ENCODE results near the gene NAV2.
"Not testable (repeated sequence)": the region's sequence is repeated elsewhere in the genome, so short reads cannot be mapped to it uniquely, and the experiment has no call there.

Gene NAV2

DNA sequence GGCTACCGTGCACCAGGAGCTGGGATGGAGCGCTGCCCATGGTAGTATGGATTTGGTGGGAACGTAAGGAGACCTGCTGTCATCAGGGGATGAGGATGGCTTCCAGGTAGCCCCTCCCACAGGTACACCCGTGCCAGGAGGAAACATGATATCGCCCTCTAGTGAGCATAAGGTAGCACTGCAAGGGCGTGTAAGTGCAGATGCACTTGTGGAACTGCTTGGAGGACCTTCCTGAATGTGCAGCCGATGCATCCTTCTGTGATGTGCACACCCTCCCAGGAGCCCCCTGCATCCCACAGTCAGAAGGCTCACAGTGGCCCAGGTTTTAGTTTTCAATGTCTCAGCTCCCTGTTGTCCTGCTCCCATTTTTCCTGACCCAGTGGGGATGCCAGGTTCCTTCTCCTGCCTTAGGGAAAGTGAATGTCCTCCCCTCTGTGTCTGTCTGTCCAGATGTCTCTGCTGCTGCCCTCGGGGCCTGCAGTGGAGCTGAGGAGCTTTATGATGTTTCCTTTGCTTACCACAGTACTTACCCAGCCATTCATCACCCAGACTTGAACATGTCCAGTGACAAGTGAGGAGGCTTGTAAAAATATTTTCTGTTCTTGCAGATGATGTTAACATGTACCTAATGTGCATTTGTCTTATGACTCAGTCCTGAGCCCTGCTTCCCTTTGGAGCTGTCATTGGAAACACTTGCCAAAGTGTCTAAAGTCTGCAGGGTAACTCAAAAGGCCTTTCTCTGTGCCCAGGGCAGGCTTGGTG, 398.5 kb downstream of the NAV2 start:
- DNase-seq: peak; percentile 56

DNA sequence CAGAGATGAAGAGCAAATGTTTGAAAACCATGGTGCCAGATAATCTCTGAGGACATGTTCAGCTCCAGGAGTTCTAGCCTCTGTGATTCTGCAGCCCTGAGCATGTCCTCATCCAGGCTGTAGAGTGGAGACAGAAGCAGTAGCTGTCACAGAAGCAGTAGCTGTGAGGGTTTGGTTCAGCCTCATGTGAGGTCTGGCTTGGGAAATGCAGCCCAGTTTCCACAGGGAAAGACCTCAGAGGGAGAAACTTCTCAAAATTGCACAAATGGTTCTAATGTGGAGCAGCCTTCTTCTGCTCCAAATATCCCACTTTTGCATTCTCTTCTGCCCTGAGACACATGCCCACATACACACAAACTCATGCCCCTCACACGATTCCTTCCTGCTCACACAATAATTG, 399.2 kb downstream of the NAV2 start:
- no peak for DNase-seq

DNA sequence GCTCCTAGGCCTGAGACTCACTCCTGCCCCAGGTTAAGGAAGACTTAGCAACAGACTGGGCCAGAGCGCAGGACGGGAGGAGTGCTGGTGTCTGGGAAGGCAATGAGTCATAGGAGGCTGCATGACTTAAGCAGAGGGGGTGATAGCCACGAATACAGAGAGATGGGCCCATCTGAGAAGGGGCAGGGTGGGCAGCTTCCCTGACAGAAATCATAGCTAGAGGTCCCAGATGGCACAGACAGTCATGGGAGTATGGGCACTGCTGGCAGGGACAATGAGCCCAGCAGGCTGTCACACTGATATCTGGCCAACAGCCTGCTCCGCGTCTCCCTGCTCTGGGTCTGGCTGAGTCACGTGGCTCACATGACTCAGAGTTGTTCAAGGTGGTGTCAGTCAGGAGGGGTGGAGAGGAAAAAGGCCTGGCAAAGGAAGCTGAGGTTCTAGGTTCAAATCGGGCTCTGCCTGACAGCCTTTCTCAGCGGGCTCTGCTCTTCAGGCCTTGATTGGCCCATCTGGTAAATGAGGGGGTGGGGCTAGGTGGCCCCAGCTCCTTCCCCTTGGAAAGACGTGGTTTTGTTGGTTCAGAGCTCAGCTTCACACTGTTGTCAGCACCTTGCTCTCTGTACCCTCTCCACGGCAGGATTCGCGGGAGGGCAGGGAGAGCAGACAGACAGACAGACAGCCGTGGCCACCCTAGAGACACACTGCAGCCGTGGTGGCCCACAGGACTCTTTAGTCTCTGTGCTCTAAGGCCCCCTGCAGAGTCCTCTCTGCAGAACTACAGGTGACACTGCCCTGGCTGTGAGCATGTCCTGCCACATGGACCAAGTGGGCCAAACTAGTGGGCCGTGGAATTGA, 399.9 kb downstream of the NAV2 start:
- DNase-seq: no peak

DNA sequence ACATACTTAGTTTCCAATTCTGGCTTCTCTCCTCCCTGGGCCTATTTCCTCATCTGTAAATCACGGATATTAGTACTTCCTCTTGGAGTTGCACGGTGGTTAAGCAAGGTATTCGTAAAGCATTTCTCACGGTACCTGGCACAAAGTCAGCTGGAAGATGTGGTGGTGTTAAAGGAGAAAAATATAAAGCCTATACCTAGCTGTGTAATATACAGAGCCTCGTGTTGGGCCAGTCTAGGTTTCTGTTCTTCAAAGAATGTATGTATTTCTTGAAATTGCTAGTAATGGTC, 400.5 kb downstream of the NAV2 start:
- DNase-seq: no peak

DNA sequence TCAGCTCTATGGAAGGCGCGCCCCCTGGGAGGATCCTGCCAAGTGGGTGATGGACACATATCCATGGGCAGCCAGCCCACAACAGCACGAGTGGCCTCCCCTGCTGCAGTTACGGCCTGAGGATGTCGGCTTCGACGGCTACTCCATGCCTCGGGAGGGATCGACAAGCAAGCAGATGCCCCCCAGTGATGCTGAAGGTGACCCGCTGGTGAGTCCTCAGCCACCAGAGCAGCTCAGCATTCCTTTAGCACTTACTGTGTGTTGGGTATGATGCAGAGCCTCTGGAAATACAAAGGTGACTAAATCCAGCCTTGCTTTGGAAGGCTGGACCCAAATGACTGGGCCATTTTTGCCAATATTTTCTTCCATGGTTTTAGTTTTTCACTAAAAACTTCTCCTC, 402.0 kb downstream of the NAV2 start:
- DNase-seq: no peak

DNA sequence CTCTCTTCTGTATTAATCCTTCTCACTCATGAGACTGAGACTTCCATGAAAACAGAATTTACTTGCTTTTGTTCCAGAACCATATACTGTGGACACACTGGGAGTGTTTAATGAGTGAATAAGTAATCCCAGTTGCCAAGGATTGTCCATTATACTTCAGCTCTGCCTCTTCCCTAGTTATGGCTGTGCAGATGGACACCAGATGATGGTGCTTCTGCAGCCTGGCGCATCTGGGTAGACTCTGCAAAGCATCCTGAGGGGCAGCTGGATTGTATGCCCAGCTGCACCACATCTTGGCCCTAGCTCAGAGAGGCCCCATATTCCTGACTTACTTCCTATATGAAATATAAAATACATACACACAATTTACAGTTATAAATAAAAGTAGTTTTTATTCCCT, 404.2 kb downstream of the NAV2 start:
- DNase-seq: no peak

DNA sequence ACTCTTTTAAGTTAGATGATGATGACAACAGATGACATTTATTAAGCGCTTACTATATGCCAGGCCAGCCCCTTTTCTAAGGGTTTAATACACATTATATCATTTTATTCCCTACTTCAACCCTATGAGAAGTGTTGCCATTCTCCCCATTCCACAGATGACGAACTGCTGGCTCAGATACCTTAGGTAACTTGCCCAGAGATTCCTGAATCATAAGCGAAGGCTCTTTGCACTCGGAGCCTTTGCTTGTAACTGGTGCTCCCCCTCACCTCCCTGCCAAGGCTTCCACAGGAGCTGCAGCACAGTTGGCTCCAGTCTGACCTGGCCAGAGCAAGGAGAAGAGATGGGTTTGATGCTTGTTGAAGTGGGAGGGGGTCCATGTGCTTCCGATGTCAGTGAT, 404.7 kb downstream of the NAV2 start:
- DNase-seq: no peak

DNA sequence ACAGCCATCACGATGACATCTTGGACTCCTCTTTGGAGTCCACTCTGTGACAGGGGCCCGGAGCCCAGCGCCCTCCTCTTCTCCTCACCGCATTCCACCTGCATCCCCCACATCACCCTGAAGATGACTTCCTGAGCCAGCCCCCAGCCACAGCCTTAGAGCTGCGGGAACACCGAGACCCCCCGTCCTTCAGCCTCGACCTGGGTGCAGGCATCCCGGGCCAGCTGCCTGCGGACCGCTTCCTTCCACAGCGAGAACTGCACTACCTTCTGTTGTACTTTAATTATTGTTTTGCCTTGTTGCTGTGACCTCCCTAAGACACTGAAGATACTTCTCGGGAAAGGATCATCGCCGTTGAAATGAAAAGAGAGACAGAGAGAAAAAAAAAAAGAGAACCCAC, 405.6 kb downstream of the NAV2 start:
- no peak for DNase-seq

DNA sequence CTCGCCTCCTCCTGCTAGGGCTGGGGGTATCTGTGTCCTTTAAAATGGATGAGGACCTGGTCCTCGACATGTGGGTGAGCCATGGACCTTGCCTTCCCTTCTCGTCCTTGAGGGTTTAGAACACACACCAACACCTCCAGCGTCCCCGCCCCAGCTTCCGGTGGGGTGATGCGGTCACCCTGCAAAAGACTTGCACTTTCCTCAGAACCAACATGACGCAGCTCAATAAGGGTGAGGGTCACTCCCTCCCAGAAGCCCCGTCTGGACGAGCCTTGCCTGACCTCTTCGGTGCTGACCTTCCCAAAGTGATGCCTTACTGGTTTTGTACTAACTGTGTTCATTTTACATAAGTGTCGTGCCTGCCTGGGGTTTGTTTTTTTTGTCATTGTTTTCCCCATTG, 406.7 kb downstream of the NAV2 start:
- no peak for DNase-seq

DNA sequence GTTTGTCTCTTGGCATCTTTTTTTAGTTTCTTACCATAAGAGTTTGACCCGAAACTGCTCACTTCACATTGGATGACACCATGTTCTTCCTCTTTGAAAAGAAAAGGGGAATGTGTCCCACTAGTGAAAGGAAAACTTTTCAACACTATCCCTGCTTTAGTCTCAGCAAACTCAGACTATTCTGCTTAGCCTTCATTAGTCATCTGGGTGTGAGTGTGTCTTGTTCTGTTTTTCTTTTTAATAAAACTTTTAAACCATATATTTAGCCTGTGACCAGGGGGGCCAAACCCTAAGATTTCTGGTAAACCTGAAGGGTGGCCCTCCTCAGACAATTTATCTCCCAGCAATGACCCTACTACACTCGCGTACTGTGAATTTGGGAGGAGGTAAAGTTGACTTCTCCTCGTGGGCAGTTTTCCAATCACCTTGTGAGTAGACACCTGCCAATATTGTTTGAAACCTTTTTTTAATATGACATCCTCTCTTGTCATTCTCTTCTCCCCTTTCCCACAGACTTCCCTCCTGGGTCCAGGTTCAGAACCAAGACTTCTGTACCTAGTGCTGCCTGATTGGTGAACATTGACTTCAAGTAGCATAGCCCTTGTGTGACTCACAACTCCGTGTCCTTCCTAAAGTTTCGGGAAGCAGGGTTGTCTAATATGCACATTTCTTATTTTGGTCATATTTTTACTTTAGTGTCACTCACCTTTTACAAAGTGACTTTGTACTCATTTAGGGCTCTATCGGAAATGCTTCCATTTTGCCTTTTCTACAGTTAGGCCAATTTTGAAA, 407.7 kb downstream of the NAV2 start:
- no peak for DNase-seq

DNA sequence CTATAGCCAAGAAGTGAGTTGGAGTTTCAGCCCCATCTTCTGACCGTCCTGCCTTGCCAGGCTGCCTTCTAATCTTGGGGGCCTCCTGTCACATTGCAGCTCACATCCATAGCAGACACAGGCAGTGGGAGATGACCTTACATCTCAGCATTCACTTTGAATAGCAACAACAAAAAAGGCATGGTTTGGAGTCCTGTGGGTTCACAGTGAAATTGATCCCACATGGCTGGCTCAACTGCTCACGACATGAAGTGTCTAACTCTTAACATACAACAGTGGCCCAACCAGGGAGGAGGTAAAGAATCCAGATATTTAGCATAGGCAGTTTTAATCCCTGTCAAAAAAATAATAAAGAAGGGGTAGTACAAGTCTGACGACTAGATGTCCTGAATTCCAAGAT, 409.5 kb downstream of the NAV2 start:
- DNase-seq: no peak

DNA sequence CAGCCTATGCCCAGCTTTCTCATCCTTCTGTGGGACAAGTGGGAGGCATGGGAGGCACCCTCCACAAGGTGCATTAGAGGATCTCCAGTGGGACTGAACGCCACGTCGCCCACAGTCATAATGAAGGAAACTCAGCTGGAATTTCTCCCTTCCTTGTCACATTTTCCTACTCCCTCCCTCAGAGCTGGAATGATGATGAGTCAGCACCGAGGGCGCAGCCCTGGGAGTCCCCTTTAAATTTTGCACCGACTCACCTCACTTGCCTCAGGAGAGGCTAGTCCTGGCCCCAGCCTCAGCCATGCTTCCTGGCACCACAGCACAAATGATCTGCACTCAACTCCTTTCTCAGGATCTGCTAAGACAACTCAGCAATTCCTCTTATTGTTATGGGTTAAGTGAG, 413.3 kb downstream of the NAV2 start:
- DNase-seq: no peak

DNA sequence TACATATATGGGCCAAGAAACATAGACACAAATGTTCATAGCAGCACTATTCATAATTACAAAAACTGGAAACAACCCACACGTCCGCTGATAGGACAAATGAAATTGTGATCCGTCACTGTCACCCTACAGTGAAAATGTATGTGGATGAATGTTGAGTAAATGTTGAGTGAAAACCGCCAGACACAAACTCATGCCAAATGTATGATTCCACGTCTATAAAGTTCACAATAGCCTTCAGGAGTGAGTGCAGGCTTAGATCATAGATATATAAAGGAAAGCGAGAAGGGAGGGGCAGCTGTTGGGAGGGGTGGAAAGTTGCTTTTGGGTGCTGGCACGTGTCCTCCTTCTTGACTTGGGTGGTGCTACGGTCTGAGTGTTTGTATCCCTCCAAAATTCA, 414.1 kb downstream of the NAV2 start:
- DNase-seq: no peak

DNA sequence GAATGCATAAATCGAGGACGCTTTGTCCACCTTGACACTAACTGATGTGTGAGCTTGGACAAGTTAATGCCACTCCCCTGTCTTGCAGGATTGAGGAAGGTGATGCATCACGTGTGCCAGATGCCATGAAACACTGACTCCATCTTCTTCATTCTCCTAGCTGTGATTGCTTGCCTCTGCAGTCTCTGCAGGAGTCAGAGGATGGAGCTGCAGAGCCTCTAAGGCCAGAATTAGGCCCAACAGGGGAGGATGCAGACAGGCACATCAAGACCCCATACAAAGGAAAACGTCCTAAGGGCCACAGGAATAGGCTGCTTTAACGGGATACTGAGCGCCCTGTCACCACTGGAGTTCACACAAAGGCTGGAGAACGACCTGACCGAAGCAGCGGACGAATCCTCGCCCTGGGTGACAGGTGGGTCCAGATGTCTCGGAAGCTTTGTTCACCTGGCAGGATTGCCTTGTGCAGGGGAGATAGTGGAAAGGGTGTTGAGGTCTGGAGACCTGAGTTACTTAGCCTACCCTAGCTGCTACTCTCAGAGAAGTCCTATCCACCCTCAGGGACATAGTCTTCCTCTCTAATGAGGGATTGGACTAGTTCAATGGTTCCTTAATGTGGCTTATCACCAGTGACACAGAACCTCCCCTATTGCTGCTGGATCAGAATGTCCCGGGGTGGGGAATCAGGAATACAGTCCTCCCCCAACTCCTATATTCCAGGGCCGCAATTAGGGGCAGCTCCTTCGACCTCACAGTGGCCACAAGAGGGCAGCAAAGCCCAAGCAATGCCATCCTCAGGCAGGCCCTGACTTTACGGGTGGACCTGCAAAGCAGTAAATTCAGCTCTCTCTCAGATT, 415.3 kb downstream of the NAV2 start:
- peak; percentile 63 for DNase-seq

DNA sequence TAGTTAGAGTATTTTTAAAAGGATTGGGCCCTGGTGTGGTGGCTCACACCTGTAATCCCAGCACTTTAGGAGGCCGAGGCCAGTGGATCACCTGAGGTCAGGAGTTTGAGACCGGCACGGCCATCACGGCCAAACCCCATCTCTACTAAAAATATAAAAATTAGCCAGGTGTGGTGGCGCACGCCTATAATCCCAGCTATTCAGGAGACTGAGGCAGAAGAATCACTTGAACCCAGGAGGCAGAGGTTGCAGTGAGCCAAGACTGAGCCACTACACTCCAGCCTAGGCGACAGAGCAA, 415.8 kb downstream of the NAV2 start:
- DNase-seq: not testable (repeated sequence)

DNA sequence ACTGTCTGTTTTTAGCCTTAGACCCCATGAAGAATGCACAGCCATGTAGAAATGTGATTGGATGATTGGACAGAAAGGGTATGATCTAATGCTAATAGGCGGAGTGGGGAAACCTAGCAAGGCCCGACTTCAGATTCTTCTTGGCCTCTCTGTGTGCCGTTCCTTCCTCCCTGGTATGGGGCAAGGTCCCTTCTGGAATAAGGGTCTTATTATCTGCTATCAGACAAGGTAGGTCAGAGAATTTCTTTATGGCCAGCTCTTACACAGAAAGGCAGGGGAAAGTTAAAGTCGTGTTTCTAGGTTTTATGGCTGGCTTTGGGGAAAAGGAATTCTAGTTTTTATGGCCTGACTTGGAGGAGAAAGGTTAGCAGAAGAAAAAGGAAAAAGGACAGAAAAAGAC, 417.0 kb downstream of the NAV2 start:
- no peak for DNase-seq

DNA sequence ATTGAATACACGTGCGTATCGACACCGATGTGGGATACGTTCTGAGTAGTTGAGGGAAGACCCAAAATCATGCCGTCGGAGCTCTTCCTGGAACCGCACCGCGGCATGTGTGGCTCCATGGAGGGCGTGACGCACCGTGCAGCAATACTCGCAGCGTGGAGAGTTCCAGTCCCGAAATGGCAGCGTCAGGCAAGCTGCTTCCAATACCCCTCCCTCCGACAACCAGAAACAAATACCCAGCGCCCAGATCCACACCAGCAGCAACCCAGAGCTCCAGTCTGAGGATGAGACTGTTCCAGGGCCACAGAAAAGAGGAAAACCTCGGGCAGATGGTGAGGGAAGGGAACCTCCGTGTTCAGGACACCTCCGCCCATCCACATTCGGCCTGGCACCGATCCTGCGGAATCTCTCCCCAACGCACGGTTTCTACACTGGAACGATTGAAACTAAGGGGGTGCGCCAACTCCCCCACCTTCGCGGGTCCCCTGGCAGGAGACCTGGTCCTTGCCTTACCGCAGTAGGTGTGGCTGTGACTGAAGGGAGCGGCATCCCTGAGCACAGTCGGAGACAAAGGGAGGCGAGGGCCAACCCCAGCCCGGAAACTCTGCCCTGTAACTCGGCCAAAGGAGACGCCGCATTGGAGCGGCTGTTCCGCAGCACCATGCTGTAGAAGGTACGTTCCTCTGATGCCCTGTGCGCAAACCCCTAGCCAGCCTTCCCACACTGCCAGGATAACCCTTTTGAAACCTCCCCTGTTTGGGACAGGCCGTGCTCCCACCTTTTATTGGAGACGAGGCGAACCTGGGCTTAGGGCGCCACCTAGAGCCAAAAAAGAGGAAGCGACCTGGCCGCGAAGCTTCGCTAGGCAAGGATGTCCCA, 419.4 kb downstream of the NAV2 start:
- no peak for DNase-seq

DNA sequence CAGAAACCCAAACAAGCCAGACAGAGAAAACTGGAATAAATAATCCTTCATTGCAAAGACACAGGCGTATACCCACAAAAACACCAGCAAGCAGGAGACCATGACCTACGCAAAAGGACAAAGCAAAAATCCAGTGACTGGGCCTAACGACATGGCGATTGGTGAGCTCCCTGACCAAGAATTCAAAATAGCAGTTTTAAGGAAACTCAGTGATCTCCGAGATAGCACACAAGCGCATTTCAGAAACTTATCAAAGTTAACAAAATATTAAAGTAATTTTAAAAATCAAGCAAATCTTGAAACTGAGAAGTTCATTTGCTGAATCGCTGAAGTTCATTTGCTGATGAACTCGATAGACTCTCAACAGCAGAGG, 420.0 kb downstream of the NAV2 start:
- no peak for DNase-seq

DNA sequence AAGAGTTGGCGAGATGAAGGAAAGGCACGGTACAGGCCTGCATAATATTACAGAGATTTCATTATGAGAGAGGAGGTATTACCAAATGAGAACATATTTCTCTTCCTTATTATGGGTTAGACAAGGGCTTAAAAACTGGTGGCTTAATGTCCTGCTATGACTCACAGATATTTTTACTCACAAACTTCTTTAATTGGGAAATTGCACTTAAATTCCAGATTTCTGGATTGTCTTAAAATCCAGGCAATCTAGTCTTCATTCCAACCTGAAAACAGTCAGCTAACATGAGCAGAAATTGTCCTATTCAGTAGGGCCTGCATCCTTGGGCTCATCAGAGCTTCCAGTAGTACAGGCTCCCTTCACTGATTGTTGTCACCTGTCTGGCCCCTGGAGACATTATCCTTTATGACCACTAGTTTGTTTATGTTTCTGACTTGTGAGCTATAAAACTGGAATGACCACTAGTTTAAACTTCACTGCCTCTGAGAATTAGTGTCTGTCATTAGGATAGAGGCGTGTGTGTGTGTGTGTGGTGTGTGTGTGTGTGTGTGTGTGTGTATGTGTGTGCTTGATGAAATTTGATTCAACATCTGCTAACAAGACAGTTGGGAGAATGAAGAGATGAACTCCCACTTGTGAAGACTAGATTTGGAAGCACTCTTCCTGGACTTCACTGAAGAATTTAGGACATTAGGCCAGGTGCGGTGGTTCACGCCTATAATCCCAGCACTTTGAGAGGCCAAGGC, 422.5 kb downstream of the NAV2 start:
- DNase-seq: no peak

DNA sequence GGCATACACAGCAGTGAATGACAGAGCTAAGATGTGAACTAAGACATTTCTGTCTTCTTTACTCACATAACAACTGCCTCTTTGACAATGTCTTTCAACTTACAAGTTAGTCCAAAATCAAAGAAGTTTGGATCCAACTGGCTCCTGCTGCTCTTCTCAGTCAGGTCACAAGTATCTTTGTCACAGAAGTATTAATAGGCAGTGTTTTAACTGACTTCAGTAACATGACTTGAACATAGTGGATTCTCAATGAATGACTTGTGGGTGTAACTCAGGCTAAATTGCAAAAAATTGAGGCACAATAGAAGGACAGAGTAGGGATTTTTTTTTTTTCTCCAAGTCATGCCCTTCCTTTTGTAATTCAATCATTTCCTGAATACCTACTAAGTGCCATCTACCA, 425.0 kb downstream of the NAV2 start:
- DNase-seq: no peak

DNA sequence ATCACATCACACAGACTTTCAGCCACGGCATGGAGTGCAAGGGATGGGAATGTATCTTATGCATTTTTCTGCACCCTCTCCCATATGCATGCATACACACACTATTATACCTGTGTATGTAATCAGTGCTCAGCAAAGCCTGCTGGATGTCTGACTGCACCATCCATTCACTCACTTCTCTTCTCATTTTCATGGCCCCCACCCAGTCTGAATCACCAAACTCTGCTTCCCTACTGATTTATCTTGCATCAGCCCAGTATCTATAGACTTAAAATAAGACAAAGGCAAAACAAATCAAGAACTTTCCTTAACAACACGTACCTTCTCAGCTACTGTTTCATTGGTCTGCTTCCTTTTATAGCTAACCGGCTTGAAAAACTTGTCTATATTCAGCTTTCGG, 426.1 kb downstream of the NAV2 start:
- no peak for DNase-seq

All from NCI-H1105 (cell line).